Gastrocnemius medialis (tissue), 4 donors: ENCODE results near the gene HBEGF.

Source experiments
- POLR2A ChIP-seq, 2 donors: fragments of 450-650 bp; IDR thresholded peaks; one replicate each; pipeline ENCODE4 v1.6.1; 2017; ENCODE audit warnings: antibody characterized with exemption in 2 of 2, mild to moderate bottlenecking in 2 of 2, moderate library complexity in 2 of 2
- TF ChIP-seq, protein P1 (sequence below), 5 experiments: fragments of 450-650 bp in 3 of 5; fragments of 200-600 bp in 2 of 5; sonication (generic) in 2 of 5; IDR thresholded peaks in 4 of 5; conservative IDR thresholded peaks in 1 of 5; 1 replicate in 4 of 5; 2 replicates in 1 of 5; pipeline ENCODE4 v1.5.1; 2016 to 2019; ENCODE audit warnings: antibody characterized with exemption in 5 of 5, mild to moderate bottlenecking in 3 of 5, moderate library complexity in 3 of 5

DNA sequence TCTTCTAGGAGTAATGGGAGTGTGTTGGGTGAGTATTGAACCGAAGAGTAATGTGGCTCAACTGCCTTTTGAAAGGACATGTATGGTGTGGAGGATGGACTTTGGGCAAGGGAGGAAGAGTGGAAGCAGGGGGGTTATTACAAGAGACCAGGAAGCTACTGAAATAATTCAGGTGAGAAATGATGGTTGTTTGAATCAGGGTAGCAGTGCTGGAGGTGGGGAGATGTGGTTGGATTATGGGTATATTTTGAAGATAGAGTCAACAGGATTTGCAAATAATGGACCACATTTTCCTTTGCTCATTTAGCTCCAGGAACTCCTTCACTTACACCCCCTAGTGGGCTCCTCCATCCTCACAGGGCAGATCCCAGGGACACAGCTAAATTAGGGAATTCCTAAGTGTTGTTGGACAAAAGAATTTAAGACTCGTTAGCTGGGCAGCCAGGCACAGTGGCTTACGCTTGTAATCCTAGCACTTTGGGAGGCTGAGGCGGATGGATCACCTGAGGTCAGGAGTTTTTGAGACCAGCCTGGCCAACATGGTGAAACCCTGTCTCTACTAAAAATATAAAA lies 12.4 kb upstream of the HBEGF start:
- TF ChIP-seq, protein P1, sequence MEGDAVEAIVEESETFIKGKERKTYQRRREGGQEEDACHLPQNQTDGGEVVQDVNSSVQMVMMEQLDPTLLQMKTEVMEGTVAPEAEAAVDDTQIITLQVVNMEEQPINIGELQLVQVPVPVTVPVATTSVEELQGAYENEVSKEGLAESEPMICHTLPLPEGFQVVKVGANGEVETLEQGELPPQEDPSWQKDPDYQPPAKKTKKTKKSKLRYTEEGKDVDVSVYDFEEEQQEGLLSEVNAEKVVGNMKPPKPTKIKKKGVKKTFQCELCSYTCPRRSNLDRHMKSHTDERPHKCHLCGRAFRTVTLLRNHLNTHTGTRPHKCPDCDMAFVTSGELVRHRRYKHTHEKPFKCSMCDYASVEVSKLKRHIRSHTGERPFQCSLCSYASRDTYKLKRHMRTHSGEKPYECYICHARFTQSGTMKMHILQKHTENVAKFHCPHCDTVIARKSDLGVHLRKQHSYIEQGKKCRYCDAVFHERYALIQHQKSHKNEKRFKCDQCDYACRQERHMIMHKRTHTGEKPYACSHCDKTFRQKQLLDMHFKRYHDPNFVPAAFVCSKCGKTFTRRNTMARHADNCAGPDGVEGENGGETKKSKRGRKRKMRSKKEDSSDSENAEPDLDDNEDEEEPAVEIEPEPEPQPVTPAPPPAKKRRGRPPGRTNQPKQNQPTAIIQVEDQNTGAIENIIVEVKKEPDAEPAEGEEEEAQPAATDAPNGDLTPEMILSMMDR (IDR thresholded peaks at IDR 0.05 in 4 of 5, conservative IDR thresholded peaks at IDR 0.05 in 1 of 5): peak in 1 of 5 experiments; percentile 21
- TF ChIP-seq POLR2A (IDR thresholded peaks at IDR 0.05): no peak
